SH-SY5Y (cell line): ENCODE data around the gene PRSS53.

Source experiments
- GATA2 ChIP-seq: IDR thresholded peaks from 2 replicates; pipeline ENCODE4 v1.6.1; 2011; ENCODE audit warnings: mild to moderate bottlenecking, low read depth, low read length
- GATA3 ChIP-seq: IDR thresholded peaks from 2 replicates; pipeline ENCODE4 v1.6.1; 2011; ENCODE audit warnings: low read depth, mild to moderate bottlenecking, low read length, moderate library complexity

DNA sequence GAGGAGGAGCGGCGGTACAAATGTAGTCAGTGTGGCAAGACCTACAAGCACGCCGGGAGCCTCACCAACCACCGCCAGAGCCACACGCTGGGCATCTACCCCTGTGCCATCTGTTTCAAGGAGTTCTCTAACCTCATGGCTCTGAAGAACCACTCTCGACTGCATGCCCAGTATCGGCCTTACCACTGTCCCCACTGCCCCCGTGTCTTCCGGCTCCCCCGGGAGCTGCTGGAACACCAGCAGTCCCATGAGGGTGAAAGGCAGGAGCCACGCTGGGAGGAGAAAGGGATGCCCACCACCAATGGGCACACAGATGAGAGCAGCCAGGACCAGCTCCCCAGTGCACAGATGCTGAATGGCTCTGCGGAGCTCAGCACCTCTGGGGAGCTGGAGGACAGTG is 11.7 kb downstream of the PRSS53 start:
- TF ChIP-seq GATA3 (no peak), GATA2 (no peak)
